ENCODE results near the gene THADA.
"Not testable (repeated sequence)": the region's sequence is repeated elsewhere in the genome, so short reads cannot be mapped to it uniquely, and the experiment has no call there.

THADA gene

DNA sequence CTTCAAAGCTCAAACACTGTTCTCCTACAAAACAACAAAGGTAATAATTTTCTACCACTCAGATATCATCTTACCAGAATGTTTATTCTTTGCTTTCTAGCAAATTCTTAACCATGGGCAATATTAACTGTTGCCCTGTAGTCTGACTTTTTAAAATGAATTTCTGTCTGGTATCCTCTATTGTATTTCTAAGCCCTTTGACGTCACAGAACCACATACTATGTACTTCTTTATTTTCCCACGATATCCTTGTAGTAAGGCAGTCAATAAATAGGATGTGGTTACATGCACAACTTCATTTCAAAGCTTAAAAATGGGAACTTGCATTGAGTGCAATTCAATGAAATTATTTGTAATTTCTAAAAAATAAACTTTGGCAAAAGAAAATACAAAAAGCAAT lies 58.7 kb downstream of the THADA start:
- FAIRE-seq, result no peak

DNA sequence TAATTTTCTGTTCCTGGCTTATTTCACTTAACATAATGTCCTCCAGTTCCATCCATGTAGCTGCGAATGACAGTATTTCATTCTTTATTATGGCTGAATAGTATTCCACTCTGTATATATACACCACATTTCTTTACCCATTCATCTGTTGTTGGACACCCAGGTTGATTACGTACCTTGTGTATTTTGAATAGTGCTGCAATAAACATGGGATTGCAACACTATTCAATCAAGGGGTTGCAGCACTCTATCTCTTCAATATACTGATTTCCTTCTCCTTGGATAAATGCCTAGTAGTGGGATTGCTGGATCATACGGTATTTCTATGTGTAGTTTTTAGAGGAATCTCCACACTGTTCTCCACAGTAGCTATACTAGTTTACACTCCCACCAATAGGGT lies 61.3 kb downstream of the THADA start:
- no peak for FAIRE-seq

GRCh38 chr2:43532572-43532971 lies 63.3 kb downstream of the THADA start:
- FAIRE-seq, result not testable (repeated sequence)

GRCh38 chr2:43531251-43531650 lies 64.6 kb downstream of the THADA start:
- no peak for FAIRE-seq

DNA sequence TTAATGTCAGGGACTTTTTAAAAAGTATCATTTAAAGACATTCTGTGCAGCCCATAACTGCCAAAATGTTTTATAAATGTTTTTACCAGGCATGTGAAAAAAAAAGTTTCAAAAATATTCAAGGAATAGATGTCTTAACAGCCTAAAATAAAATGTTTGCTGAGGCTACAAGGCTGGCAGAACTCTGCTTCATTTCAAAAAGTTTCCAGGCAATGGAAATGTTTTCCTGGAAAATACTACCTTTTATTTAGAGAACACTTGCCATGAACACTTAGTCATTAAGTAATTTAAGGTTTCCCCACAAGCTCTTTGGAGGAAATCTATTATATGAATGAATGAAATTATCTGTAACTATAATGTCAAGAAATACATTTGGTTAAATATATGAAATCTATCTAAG lies 68.8 kb downstream of the THADA start:
- FAIRE-seq, result no peak

GRCh38 chr2:43525506-43525905 lies 70.3 kb downstream of the THADA start:
- no peak for FAIRE-seq

DNA sequence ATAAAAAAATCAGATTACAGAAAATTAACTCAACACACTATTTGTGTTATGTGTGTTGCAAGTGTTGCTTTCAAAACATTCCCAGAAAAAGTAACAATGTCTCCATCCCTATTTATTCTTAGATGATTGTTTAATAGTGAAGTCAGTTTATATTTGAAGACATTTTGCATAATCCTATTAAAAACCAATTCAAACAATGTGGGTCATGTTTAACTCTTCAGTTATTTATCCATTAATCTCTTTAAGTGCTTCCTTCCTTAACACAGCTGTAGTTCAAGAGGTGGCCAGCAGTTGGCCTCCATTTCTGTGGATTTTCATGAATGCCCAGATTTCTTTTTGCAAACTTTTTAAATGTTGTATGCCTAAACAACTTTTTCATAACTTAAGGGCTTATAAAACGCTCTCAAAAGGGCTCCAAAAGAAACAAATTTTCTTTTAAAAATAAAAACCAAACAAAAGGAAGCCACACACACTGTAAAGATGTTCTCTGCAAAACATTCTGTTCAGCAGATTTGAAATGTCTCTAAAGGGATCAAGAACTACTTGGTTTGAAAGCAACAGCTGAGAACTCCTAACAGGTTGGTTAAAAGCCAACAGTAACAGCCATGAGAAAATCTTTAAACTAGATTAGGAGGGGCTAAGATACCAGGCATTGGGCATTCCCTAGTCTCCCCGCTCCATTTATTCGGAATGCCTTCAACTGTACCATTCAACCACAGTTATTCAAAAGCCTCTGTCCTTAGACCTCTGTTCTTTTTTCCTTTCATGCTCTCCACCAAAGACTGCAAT lies 71.5 kb downstream of the THADA start:
- FAIRE-seq, result no peak

- FAIRE-seq, result no peak
These were observed 73.7 kb downstream of the THADA start for GRCh38 chr2:43522177-43522576.

GRCh38 chr2:43521568-43521967 lies 74.3 kb downstream of the THADA start:
- FAIRE-seq, result no peak

GRCh38 chr2:43520919-43521318 lies 74.9 kb downstream of the THADA start:
- no peak for FAIRE-seq

DNA sequence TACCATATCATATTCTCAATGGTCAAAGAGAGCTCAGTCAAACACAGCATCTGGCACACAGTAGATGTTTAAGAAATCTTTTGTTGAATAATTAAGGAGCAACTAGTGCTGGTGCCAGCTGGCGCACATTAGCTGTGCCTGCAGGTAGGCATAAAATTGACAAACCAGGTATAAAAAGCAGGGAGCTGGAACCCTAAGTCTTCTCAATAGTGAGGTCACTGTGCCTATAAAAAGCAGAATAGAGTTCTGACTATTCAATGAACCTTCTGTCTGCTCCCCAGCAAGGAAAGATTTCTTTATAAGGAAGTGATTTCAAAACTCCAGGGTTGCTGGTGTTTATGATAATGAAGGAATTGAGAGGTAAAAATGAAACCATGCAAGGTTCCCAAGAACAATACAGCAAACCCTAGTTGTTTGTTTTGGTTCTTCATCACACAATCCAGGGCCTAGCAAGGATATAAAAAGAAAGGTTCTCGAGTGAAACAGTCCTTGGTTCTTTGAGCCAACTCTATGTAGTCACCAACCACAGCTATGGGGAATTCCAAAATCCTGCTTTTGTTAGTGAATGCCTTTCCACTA lies 76.1 kb downstream of the THADA start:
- no peak for FAIRE-seq

- no peak for FAIRE-seq
These were observed 77.1 kb downstream of the THADA start for GRCh38 chr2:43518718-43519117.

GRCh38 chr2:43518181-43518580 lies 77.7 kb downstream of the THADA start:
- no peak for FAIRE-seq

DNA sequence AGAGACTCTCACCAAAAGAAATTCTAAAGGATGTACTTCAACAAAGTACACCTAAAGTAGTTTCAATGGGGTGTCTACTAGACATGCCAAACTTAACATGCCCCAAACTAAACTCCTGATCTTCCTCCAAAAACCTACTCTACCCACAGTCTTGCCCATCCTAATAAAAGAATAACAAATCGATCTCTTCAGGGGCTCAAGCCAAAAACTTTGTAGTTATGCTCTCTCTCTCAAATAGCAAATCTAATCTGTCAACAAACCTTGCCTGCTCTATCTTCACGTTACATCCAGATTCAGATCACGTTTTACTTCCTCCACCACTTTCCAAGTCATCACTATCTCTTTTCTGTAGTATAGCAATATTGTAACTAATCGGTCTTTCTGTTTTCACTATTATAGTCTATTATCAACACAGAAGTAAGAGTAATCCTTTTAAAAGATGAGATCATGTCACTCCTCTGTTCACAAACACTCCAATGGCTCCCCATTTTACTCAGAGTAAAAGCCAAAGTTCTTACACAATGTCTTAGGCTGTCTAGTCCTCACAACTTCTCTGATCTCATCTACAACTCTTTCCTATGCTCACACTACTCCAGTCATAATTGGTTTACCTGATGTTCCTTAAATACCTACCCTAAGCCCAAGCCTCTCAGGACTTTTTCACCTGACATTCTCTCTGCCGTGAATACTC lies 79.9 kb downstream of the THADA start:
- no peak for FAIRE-seq

DNA sequence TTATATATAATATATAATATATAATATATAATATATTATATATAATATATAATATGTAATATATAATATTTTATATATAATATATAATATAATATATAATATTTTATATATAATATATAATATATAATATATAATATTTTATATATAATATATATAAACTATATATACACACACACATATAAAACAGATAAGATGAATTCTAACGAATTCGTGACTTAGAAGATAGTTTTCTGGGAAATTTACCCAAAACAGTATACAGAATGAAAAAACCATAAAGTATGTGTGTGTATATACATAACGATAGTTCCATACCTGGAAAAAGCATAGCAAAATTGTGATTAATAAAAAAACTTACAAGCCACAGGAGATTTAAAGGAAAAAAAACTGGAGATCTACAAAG lies 80.6 kb downstream of the THADA start:
- FAIRE-seq, result no peak

- no peak for FAIRE-seq
These were observed 82.0 kb downstream of the THADA start for GRCh38 chr2:43513796-43514195.

DNA sequence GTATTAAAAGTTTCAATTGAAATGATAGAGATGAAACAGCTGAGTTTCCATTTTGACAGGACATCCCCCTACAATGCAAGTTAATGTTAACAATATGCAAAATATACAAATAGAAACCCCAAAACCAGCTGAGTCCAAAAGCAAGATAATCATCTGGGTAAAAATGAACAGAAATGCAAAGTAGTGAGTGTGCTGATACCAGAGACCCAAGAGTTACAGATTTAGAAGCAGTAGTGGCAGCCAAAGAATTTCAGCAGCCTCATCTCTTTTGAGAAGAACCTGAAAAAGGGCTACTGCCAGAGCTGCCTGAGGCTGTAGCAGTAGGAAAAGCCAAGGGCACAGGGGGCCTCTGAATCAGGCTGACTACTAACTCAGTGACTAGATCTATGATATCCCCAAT lies 82.6 kb downstream of the THADA start:
- FAIRE-seq, result no peak

- no peak for FAIRE-seq
These were observed 84.6 kb downstream of the THADA start for GRCh38 chr2:43511199-43511598.

GRCh38 chr2:43509886-43510285 lies 86.0 kb downstream of the THADA start:
- FAIRE-seq, result no peak

GRCh38 chr2:43508209-43508608 lies 87.6 kb downstream of the THADA start:
- FAIRE-seq, result no peak

DNA sequence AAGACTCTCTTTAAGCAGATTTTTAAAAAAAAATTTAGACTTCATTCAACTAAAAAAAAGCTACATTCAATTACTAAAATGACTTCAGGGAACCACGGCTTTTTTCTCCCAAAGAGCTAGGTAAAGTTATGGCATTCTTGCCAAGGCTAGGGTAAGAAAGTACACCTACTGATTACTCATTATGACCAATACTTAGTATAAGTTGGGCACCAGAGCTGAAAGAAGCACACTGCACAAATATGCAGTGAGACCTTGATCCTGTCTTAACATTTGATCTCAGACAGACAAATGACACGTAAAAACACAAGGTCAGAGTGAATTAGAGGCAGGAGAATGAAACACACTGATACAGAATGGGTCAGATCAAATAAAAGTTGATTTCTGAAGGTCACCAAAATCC lies 88.7 kb downstream of the THADA start:
- FAIRE-seq, result no peak

GRCh38 chr2:43495727-43496126 lies 100.1 kb downstream of the THADA start:
- FAIRE-seq, result no peak

- FAIRE-seq, result no peak
These were observed 101.9 kb downstream of the THADA start for GRCh38 chr2:43493954-43494353.

- FAIRE-seq, result no peak
These were observed 104.7 kb downstream of the THADA start for GRCh38 chr2:43491065-43491639.

Measured in colon (tissue), 2 donors.